COLO829 (cell line): Measurements from ENCODE around the gene AK2.
"Not testable (repeated sequence)": the region's sequence is repeated elsewhere in the genome, so short reads cannot be mapped to it uniquely, and the experiment has no call there.

Experiments
- DNase-seq: peaks from one replicate; pipeline ENCODE4 v3.0.0; 2012; ENCODE audit warnings: low spot score

AK2 gene

DNA sequence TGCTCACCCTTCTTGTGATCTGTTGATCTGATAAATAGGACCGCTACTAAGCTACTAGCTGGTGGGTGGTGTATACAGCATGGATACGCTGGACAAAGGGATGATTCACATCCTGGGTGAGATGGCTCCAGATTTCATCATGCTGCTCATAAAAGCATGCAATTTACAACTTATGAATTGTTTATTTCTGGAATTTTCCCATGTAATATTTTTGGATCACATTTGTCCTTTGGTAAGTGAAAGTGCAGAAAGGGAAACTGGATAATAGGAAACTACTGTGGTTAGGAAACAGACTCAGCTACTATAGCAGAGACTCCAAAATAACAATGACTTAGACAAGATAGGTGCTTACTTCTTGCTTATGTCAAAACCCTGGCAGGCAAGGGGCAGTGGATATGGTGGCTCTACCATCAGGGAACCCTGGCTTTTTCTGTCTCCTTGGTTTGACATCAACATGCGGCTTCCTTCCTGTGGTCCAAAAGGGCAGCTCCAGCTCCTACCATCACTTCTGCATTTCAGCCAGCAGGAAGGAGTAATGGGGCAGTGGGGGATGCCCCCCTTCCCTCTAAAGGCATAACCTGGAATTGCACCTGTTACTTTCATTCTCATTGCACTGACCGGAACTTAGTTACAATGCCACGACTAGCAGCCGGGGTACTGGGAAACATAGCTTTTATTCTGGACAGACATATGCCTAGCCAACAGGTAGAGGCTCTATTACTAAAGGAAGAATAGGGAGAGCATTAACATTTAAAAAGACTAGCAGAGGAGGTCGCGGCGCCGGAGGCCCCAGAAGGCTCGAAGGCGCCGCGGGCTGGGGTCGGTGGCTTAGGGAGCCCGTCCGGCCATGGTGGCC, 13.8 kb upstream of the AK2 start:
- no peak for DNase-seq

- no peak for DNase-seq
Observed at GRCh38 chr1:33049371-33049770, 12.7 kb upstream of the AK2 start.

DNA sequence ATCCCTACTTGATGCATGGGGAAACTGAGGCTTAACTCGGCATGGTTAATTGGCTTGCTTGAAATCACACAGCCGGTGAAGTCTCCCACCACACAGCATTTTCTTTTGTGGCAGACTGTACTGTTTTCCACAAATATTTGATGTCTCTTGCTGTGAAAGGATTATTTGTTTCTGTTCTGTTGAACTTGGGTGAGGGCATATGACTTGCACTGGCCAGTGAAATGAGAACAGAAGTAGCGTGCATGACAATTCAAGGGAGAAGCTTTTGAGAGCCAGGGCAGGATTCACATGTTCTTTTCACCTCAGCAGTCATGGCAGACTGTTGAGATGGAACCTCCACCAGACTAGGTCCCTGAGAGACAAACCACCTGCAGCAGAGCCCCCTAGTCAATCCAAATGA, 11.7 kb upstream of the AK2 start:
- no peak for DNase-seq

DNA sequence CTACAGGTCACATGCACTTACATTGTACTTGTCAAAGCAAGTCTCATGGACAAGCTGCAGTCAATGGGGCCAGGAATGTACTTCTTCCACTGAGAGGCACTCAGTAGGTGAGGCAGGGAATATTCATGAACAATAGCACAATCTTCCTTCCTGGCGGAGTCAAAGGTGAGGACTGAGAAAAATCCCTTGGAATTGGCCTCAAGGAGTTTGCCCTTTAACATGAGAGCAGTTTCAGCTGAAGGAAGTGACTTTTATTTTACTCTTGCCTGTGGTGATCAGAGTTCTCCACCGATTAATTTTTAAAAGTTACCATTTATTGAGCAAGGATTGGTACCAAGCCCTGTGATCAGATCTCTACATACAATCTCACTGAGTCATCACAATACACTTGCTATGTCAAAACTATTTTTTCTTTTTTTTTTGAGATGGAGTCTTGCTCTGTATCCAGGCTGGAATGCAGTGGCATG, 11.2 kb upstream of the AK2 start:
- DNase-seq: no peak

- DNase-seq: no peak
Observed at GRCh38 chr1:33047290-33047689, 10.6 kb upstream of the AK2 start.

GRCh38 chr1:33046234-33046633, 9.6 kb upstream of the AK2 start:
- not testable (repeated sequence) for DNase-seq

DNA sequence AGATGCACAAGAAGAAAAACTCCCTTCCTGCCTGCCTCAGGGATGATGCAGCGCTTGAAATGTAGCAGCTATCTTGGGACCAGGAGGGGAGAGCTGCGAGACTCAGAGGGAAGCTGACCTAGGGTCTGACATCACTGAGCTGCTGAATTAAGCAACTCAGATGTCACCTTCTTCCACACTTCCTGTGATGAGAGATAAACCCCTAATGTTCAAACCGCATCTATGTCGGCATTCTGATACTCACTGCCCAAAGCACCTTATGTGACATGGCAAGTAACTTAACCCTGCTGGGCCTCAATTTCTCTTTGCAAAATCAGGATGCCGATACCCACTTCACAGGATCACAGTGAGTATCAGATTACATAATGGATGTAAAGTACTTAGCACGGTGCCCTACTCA, 9.1 kb upstream of the AK2 start:
- no peak for DNase-seq

DNA sequence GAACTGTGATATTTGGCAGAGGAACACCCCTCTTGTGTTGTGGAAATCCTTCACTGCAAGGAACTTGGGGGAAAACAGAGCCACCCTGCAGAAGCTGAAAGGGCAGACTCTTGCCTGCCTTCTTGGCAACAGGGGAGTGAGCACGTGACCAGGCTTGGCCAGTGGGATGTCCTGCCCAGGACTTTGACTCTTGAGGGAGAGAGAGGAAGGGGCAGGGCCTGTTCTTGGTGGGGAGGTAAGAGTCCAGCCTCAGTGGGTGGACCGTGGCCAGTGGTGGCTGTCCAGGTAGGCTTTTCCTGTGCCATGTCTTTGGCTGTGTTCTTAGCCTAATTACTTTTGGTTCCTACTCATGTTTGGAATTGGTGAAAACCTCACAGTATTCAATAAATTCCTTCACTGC, 8.6 kb upstream of the AK2 start:
- no peak for DNase-seq

DNA sequence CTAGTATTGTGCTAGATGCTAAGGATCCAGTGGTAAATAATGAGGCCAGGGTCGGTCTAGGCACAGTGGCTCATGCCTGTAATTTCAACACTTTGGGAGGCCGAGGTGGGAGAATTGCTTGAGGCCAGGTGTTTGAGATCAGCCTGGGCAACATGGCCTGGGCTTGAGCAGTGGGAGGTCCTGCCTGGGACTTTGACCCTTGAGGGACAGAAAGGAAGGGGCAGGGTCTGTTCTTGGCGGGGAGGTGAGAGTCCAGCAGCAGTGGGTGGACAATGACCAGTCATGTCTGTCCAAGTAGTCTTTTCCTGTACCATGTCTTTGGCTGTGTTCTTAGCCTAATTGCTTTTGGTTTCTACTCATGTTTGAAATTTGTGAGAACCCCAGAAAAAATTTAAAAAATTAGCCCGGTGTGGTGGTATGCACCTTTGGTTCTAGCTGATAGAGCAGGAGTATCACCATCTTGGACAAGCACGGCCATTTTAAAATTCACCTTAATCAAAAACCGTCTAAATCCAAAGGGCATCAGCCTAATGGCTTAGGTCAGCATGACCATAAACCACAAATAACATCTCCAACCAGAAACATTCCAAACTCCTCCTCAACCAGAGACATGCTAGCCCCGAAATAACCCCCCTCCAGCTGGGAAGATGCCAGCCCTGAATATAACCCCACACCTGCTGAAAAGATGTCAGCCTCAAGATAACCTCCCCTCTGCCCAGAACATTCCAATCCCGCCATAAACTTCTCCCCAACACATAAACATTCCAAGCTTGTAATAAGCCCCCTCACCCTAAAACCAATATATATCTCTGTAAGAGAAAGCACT, 6.8 kb upstream of the AK2 start:
- no peak for DNase-seq

DNA sequence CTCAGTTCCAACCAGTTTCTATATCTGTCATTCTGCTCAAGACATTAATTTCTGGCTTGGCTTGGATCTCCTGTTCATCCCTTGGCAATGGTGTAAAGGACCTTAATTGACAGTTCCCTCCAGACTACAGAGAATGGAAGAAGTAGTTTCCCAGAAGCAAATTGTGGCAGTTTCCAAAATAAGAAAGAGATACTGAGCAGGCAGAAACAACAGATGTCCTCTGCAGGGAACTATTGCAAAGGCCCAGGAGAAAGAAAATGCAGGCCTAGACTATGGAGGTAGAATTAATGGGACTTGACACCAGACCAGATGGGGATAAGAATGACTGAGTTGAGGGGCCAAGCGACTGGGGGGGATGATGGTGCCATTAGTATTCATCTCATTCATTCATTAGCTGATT, 6.1 kb upstream of the AK2 start:
- no peak for DNase-seq

DNA sequence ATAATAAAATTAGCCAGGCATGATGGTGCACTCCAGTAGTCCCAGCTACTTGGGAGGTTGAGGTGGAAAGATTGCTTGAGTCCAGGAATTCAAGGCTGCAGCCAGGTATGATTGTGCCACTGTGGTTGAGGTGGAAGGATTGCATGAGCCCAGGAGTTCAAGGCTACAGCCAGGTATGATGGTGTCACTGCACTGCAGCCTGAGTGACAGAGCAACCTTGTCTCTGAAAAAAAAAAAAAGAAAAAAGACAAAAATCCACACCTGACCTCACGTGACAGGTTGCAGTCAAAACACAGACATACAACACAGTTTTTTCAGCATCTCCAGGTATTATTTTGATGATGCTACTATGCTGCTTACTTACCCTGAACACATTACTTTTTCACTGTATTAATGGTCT, 4.3 kb upstream of the AK2 start:
- DNase-seq: no peak

- DNase-seq: no peak
Observed at GRCh38 chr1:33039840-33040239, 3.2 kb upstream of the AK2 start.

- peak; percentile 58 for DNase-seq
Observed at GRCh38 chr1:33036051-33036525, 595 bp downstream of the AK2 start.

GRCh38 chr1:33032126-33032869, 4.4 kb downstream of the AK2 start:
- no peak for DNase-seq

DNA sequence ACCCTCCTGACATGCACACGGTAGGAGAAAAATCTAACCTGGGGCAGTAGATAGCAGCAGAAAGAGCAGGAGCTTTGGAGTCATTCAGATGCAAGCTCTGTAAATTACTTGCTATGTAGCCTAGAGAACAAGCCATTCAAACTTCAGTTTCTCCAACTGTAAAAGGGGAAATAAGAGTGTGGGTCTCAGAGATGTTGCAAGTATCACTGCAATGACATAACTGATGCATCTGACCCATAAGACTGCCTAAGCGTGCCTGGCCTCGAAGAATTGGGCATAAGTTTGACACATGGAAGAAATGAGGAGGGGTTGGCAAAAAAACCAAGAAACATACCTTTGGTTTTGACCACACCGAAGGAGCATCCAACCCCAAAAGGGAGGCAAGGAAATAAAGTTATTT, 5.2 kb downstream of the AK2 start:
- DNase-seq: no peak

- no peak for DNase-seq
Observed at GRCh38 chr1:33030575-33030974, 6.1 kb downstream of the AK2 start.

GRCh38 chr1:33029921-33030320, 6.8 kb downstream of the AK2 start:
- DNase-seq: no peak

DNA sequence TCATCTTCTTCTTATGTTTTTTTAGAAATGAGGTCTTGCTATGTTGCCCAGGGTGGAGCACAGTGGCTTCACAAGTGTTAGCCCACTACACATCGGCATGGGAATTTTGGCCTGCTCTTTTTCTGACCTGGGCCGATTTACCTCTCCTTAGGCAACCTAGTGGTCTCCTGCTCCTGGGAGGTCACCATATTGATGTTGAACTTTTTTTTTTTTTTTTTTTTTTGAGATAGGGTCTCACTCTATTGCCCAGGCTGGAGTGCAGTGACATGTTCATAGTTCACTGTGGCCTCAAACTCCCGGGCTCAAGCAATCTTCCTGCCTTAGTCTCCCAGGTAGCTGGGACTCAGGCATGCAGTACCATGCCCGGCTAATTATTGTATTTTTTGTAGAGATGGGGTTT, 7.5 kb downstream of the AK2 start:
- DNase-seq: no peak

GRCh38 chr1:33025761-33026160, 10.9 kb downstream of the AK2 start:
- no peak for DNase-seq

DNA sequence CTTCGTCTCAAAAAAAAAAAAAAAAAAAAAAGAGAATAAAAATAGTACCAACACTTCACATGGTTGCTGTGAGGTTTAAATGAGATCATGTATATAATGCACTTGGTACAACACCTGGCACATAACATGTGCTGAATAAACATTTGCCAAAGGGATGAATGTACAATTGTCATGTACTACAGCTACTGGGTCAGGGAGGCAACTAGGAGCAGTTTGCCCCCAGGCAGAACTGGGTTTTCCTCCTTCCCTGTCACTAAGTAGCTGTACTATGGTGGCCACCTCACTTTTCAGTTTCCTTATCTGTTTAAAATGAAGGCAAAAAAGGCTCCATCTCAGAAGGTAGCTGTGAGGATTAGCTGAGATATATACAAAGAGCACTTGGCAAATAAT, 11.5 kb downstream of the AK2 start:
- no peak for DNase-seq

DNA sequence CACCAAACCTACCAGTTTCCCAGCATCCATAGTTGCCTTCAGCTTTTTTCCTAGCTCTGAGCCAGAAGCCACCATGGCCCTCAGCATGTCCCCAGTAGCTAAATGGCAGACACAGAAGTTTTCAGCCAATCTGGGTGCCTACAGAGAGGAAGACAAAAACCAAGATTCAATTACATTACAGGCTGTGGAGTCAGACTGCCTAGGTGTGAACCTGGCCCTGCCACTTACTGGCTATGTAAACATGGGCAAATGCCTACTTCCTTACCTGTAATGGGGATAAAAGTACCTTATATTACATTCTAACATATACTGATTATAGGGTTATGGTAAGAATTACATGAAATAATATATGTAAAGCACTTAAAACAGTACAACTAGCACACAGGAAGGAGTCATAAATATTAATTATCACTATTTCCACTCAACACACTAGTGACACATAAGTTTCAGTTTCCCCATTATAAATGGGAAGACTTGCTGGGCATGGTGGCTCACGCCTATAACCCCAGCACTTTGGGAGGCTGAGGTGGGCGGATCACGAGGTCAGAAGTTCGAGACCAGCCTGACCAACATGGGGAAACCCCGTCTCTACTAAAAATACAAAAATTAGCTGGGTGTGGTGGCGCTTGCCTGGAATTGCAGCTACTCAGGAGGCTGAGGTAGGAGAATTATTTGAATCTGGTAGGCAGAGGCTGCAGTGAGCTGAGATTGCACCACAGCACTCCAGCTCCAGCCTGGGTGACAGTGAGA, 12.1 kb downstream of the AK2 start:
- not testable (repeated sequence) for DNase-seq
